Stimulated activated naive B cell treated with anti-CD40 and anti-IgM and Interleukin-4, amounts not matched to agents 10 μg/mL and 1 μg/mL and 100 μg/mL, for 72 hours (primary cell): Measurements from ENCODE around the gene ARL8B.

Source experiments
- ATAC-seq, 2 donors: fragments of 150-1000 bp; cut with Tn5 transposase; replicated peaks; 2 replicates each; pipeline ENCODE4 v1.10.0; 2021; ENCODE audit warnings: moderate library complexity in 1 of 2
- DNase-seq: peaks from one replicate; pipeline ENCODE4 v3.0.0; 2021
- H3K27ac Mint-ChIP-seq: one replicate; pipeline ENCODE4 v1.8.0; 2022; ENCODE audit warnings: mild to moderate bottlenecking, mixed read lengths
- H3K27me3 Mint-ChIP-seq, 2 donors: one replicate each; pipeline ENCODE4 v1.8.0; 2022; ENCODE audit warnings: mixed read lengths in 2 of 2
- H3K36me3 Mint-ChIP-seq, 2 donors: one replicate each; pipeline ENCODE4 v1.8.0; 2022; ENCODE audit warnings: mixed read lengths in 2 of 2, mild to moderate bottlenecking in 1 of 2
- H3K4me1 Mint-ChIP-seq, 2 donors: one replicate each; pipeline ENCODE4 v1.8.0; 2022; ENCODE audit warnings: mixed read lengths in 2 of 2, mild to moderate bottlenecking in 1 of 2
- H3K4me3 Mint-ChIP-seq, 2 donors: one replicate each; pipeline ENCODE4 v1.8.0; 2022; ENCODE audit warnings: mild to moderate bottlenecking in 2 of 2, mixed read lengths in 2 of 2, moderate library complexity in 1 of 2
- H3K9me3 Mint-ChIP-seq, 2 donors: one replicate each; pipeline ENCODE4 v1.8.0; 2022; ENCODE audit warnings: mixed read lengths in 2 of 2, mild to moderate bottlenecking in 1 of 2

ARL8B gene

GRCh38 chr3:5123937-5124336, 1.8 kb downstream of the ARL8B start:
- DNase-seq (no peak), ATAC-seq (no peak)
- Mint-ChIP-seq H3K4me3 (peak overlapping the region; percentile 91 to 98), H3K27me3 (no peaks in the 10 kb centered on the region), H3K9me3 (no peaks in the 10 kb centered on the region), H3K4me1 (peaks cover 21 to 53% of the 10 kb centered on the region in 2 donors), H3K27ac (peak overlapping the region; percentile 72), H3K36me3 (peaks cover 16 to 31% of the 10 kb centered on the region in 2 donors)

- Mint-ChIP-seq H3K27ac (no peak overlapping the region), H3K36me3 (peaks cover 31 to 47% of the 10 kb centered on the region in 2 donors), H3K27me3 (no peaks in the 10 kb centered on the region), H3K4me3 (no peak overlapping the region), H3K9me3 (no peaks in the 10 kb centered on the region), H3K4me1 (peaks cover 30 to 72% of the 10 kb centered on the region in 2 donors)
- DNase-seq = no peak
- no peak for ATAC-seq
Measured at GRCh38 chr3:5126586-5126985, 4.5 kb downstream of the ARL8B start.

GRCh38 chr3:5128849-5129248, 6.8 kb downstream of the ARL8B start:
- Mint-ChIP-seq H3K4me3 (no peak overlapping the region), H3K9me3 (no peaks in the 10 kb centered on the region), H3K27ac (no peak overlapping the region), H3K27me3 (no peaks in the 10 kb centered on the region), H3K4me1 (peaks cover 33 to 78% of the 10 kb centered on the region in 2 donors), H3K36me3 (peaks cover 30 to 56% of the 10 kb centered on the region in 2 donors)
- DNase-seq (no peak), ATAC-seq (no peak)

GRCh38 chr3:5133239-5134018, 11.3 kb downstream of the ARL8B start:
- Mint-ChIP-seq H3K36me3 (peaks cover 27 to 43% of the 10 kb centered on the region in 2 donors), H3K27me3 (no peaks in the 10 kb centered on the region), H3K27ac (peak overlapping the region; percentile 86), H3K4me3 (no peak overlapping the region), H3K4me1 (peaks cover 49 to 78% of the 10 kb centered on the region in 2 donors), H3K9me3 (peaks cover 2 to 3% of the 10 kb centered on the region in 2 donors)
- no peak for ATAC-seq
- no peak for DNase-seq

DNA sequence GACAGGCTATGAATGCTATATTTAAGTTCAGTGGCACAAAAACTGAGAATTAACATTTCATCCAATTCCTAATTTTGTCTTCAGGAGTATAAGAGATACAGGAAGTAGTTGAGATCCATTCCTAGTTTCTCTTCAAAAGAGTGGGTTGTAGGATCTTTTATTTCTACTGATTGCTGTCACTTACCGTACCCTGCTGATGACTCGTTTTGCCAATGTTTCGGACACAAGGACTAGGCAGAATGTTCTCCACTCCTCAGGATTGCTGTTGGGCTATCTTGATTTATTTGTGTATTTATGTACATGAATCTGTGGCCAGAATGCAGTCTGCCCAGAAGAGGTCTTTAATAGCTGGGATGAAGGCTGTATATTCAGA, 11.9 kb downstream of the ARL8B start:
- DNase-seq (no peak), ATAC-seq (no peak)
- no peak overlapping the region for H3K4me3 Mint-ChIP-seq
- peaks cover 26 to 43% of the 10 kb centered on the region in 2 donors for H3K36me3 Mint-ChIP-seq
- H3K27me3 Mint-ChIP-seq = no peaks in the 10 kb centered on the region
- H3K9me3 Mint-ChIP-seq = peaks cover 2 to 3% of the 10 kb centered on the region in 2 donors
- H3K27ac Mint-ChIP-seq = peak overlapping the region; percentile 86
- peaks cover 50 to 81% of the 10 kb centered on the region in 2 donors for H3K4me1 Mint-ChIP-seq

- DNase-seq = no peak
- H3K9me3 Mint-ChIP-seq = peaks cover 2 to 3% of the 10 kb centered on the region in 2 donors
- peak overlapping the region; percentile 86 for H3K27ac Mint-ChIP-seq
- no peak overlapping the region for H3K4me3 Mint-ChIP-seq
- peaks cover 51 to 82% of the 10 kb centered on the region in 2 donors for H3K4me1 Mint-ChIP-seq
- no peak for ATAC-seq
- no peaks in the 10 kb centered on the region for H3K27me3 Mint-ChIP-seq
- H3K36me3 Mint-ChIP-seq = peaks cover 25 to 44% of the 10 kb centered on the region in 2 donors
Measured at GRCh38 chr3:5134499-5134898, 12.4 kb downstream of the ARL8B start.

DNA sequence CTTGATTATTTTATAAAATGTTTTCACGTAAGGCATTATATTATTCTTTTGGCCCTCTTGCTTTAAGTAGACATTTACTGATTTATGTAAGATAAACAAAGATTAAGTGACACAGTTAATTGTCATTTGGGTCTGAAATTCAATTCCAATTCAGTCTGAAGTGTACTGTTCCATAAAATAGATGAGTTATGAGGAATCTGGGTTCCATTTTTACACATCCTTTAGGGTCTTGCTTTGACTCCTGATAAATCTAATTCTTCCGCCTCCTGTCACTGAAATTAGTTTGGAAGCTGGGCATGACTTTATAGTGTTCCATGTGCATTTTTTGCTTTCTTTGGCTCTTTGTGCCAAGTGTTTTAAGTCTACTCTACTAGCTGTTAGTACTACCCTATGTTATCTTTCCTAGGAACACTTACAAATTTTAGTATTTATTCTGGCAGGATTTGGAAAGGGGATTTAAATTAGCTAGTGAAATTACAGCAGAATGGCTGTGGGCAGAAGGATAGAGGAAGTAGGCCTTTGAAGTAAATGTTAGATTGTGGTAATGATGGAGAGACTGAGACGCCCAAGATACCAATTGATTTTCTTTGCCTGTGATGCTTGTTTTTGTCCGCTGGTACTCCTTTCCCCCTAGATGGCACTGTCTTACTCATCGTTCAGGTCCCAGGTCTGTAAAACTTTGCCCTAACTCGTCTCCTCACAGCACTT, 14.3 kb downstream of the ARL8B start:
- H3K9me3 Mint-ChIP-seq = peaks cover 7 to 13% of the 10 kb centered on the region in 2 donors
- no peaks in the 10 kb centered on the region for H3K27me3 Mint-ChIP-seq
- H3K4me1 Mint-ChIP-seq = peaks cover 59 to 85% of the 10 kb centered on the region in 2 donors
- ATAC-seq (peak; percentile 76 to 83), DNase-seq (peak; percentile 44)
- H3K27ac Mint-ChIP-seq = peak overlapping the region; percentile 92
- H3K36me3 Mint-ChIP-seq = peaks cover 28 to 47% of the 10 kb centered on the region in 2 donors
- H3K4me3 Mint-ChIP-seq = peak overlapping the region; percentile 50 to 63

DNA sequence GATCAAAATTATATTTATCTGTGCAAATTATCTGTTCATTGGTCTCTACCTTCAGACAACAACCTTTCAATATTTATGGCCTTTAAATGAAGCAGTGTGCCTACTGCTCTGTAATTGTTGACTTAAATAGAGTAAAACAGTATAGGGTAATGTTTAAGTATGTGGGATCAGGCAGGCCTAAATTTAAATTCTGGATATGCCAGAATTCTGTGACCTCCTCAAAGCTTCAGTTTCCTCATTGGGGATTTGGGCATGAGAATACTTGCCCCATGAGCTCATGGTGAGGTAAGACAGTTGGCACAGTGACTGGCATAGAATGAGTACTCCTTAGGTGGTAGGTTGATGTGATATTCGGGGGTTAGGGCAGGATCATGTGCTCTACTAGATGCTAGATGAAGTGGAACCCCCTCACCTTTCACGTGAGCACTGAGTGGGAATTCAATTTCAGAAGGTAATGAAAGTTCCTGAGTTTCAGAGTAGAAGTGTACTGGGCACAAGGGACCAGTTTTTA, 14.9 kb downstream of the ARL8B start:
- H3K9me3 Mint-ChIP-seq = peaks cover 10 to 14% of the 10 kb centered on the region in 2 donors
- ATAC-seq = peak; percentile 55
- peaks cover 63 to 88% of the 10 kb centered on the region in 2 donors for H3K4me1 Mint-ChIP-seq
- H3K27ac Mint-ChIP-seq = peak overlapping the region; percentile 92
- peak; percentile 13 for DNase-seq
- H3K4me3 Mint-ChIP-seq = peak overlapping the region; percentile 50 to 63
- no peaks in the 10 kb centered on the region for H3K27me3 Mint-ChIP-seq
- peaks cover 31 to 50% of the 10 kb centered on the region in 2 donors for H3K36me3 Mint-ChIP-seq

DNA sequence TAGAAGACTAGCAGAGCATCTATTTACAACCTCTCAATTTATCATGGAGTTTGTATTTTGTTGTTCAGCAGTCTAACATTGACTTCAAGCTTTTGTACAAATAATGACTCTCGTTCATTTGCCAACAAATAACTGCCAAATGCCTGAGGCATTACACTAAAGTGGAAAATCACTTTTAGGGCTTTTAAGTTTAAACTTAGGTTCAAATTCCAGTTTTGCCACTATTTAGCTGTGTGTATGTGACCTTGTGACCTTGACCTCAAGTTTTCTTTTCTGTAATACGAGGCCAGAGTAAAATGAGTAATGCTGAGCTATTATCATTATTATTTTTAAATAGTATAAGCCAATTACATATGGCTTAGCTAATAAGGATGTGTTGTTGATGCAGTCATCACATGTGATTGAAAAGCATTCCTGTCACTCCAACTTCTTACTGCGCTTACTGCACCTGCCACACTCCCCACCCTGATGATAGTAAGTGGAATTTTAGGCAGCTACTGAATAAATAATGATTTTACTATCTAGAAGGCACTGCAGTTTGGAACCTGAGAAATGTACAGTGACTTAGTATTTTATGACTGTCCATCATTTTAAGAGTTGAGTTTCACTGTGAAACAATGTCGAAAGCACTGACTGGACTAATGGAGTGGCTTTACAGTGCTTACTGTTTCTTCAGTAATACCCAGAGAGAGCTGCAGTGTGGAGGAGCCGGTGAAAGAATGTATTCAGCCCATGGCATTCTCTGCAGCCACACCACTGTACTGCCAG, 16.3 kb downstream of the ARL8B start:
- H3K4me1 Mint-ChIP-seq = peaks cover 56 to 82% of the 10 kb centered on the region in 2 donors
- no peaks in the 10 kb centered on the region for H3K27me3 Mint-ChIP-seq
- no peak for ATAC-seq
- H3K27ac Mint-ChIP-seq = peak overlapping the region; percentile 97
- DNase-seq = no peak
- peaks cover 40 to 50% of the 10 kb centered on the region in 2 donors for H3K36me3 Mint-ChIP-seq
- peaks cover 12 to 18% of the 10 kb centered on the region in 2 donors for H3K9me3 Mint-ChIP-seq
- peak overlapping the region; percentile 72 to 77 for H3K4me3 Mint-ChIP-seq

GRCh38 chr3:5140230-5140621, 18.1 kb downstream of the ARL8B start:
- DNase-seq (peak; percentile 56), ATAC-seq (peak; percentile 77 to 78)
- Mint-ChIP-seq H3K27me3 (no peaks in the 10 kb centered on the region), H3K4me1 (peaks cover 55 to 84% of the 10 kb centered on the region in 2 donors), H3K36me3 (peaks cover 57 to 67% of the 10 kb centered on the region in 2 donors), H3K9me3 (peaks cover 20 to 30% of the 10 kb centered on the region in 2 donors), H3K4me3 (peak overlapping the region; percentile 66 to 74), H3K27ac (peak overlapping the region; percentile 97)

DNA sequence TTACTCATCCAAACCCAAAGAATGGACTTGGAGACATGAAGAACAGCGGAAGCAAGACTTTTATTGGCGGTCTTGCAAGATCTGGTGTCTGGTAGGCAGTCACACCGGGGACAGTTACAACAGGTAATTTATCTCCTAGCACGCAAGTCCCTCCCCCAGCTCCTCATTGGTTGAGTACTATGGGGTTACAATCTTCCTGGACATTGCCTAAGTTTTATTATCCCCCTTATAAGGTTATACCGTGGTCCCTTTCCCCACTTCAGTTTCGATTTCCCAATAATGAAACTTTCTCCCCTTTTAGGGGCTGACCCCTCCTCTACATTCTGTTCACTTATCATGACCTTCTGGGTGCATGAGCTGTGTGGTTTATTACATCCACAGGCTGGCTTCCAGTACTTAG, 18.7 kb downstream of the ARL8B start:
- peak overlapping the region; percentile 97 for H3K27ac Mint-ChIP-seq

DNA sequence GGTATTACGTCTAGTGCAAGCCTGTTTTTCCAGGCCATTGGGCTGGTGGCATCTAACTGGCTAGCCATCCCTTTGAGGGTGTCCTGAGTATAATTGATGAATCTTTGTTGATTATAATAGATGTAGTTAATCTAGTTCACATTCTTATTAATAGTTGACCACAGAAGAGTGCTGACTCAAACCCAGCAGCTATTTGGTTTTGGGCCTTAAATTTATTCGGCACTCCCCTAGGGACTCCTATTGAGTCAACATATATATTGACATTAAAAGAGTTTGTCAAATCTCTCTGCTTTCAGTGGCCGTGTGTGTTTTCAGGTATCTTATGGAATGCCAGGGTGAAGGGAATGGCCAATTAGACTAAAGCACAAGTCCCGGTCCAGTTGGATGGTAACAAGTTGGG, 19.7 kb downstream of the ARL8B start:
- DNase-seq (no peak), ATAC-seq (no peak)
- peaks cover 55 to 87% of the 10 kb centered on the region in 2 donors for H3K4me1 Mint-ChIP-seq
- peak overlapping the region; percentile 19 to 62 for H3K4me3 Mint-ChIP-seq
- peaks cover 24 to 31% of the 10 kb centered on the region in 2 donors for H3K9me3 Mint-ChIP-seq
- no peaks in the 10 kb centered on the region for H3K27me3 Mint-ChIP-seq
- peaks cover 71 to 83% of the 10 kb centered on the region in 2 donors for H3K36me3 Mint-ChIP-seq
- peak overlapping the region; percentile 60 for H3K27ac Mint-ChIP-seq

More for the DNA sequence above, 18.7 kb downstream of the ARL8B start:
- ATAC-seq (no peak), DNase-seq (no peak)
- peaks cover 20 to 30% of the 10 kb centered on the region in 2 donors for H3K9me3 Mint-ChIP-seq
- peak overlapping the region; percentile 66 to 74 for H3K4me3 Mint-ChIP-seq
- H3K36me3 Mint-ChIP-seq = peaks cover 63 to 73% of the 10 kb centered on the region in 2 donors
- H3K27me3 Mint-ChIP-seq = no peaks in the 10 kb centered on the region
- H3K4me1 Mint-ChIP-seq = peaks cover 59 to 91% of the 10 kb centered on the region in 2 donors

- ATAC-seq = no peak
- Mint-ChIP-seq H3K4me1 (peaks cover 58 to 90% of the 10 kb centered on the region in 2 donors), H3K27ac (peak overlapping the region; percentile 27), H3K4me3 (no peak overlapping the region), H3K27me3 (no peaks in the 10 kb centered on the region), H3K36me3 (peaks cover 79 to 90% of the 10 kb centered on the region in 2 donors), H3K9me3 (peaks cover 30 to 34% of the 10 kb centered on the region in 2 donors)
- DNase-seq = no peak
Measured at GRCh38 chr3:5143464-5143863, 21.4 kb downstream of the ARL8B start.
